Measurements from ENCODE around the gene VPS16.

VPS16 gene

GRCh38 chr20:2840138-2840966 is at the start of gene VPS16, which contains the start of gene PCED1A:
Gene VPS16, plus strand, starts transcription at chr20:2840745. Its CDS starts 30 bp downstream, at chr20:2840775.
Gene PCED1A, minus strand, starts transcription at chr20:2840655. Its CDS starts 743 bp downstream, at chr20:2839912.
- DNase-seq = peak; percentile 89

DNA sequence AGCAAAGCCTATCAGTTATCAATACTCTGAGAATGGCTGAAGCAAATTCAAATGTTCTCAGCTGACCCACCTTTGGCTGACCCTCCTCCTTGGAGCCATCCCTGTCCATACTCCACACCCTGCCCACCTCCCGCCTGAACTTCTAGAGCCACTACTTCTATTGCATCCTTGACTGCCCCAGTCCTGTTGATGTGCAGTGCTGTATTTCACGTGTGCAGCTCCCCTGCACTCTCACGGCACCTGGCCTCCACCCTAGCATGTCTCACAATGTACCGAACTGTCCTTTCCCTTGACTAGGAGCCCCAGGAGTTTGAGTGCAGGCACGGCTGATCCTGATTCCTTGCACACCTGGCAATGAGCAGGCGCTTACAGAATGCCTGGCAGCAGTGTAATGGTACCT is 47.1 kb upstream of the VPS16 start:
- no peak for DNase-seq

GRCh38 chr20:2794202-2794748 is 46.3 kb upstream of the VPS16 start:
- no peak for DNase-seq

DNA sequence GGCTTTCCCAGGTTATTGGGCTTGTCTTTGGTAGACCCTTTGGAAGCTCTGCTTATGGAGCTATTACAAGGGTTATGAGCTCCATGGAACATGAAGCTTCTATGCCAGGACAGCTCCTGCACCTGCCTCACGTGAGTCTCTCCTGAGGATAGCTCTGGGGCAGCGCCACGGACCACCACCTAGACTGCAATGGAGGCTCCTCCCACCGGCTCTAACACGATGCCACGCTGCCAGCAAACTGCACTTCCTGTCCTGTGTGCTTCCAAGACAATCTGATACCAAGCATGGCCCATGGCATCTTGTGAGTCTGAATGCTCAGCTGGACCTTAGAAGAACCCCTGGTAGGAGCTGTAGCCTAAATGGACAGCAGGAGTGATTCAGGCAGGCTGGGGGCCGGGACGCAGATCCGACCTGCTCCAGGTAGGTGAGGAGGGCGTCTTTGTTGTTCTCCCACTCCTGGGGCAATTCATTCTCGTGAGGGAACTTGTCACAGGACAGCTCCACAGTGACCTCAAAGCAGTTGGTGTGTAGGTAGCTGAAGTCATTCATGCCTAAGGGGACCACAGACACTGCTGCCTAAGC is 45.6 kb upstream of the VPS16 start:
- no peak for DNase-seq

GRCh38 chr20:2795451-2795850 is 45.1 kb upstream of the VPS16 start:
- no peak for DNase-seq

GRCh38 chr20:2796011-2796660 is 44.4 kb upstream of the VPS16 start:
- DNase-seq = no peak

DNA sequence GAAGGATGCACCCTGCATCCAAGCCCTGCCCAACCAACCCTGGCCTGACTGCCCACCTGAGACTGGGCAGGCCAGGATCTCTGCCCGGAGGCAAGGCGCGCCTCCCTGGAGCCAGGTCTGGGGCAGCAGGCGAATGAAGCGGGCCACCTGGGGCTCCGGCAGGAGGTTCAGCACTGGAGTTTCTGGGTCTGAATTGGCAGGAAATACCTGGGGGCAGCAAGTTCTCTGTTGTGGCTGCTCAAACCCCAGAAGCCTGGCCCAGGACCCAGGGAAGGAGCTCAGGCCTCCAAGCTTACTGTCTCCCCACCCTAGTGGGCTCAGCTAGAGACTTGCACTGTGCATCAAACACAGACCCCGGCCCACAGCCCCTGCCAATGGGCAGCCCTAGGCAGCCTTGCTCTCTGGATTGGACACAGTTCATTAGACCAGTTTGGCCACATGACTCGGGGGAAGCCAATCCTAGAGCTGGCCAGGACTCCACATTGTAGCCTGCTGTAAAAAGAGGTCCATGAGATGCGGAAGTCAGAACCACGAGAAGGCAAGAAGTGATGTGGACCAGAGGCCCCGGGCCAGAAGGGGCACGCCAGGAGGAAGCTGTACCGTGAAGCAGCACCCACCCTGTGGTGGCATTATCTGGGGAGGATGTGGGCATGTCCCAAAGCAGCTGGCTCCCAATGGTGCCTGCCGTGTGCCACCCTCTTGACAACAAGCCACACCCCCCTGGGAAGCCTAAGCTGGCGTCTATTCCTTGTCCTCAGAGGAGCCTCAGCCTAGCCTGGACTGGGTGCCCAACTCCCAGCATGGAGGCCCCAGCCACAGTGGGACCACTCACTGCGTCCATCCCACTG is 43.2 kb upstream of the VPS16 start:
- DNase-seq = no peak

- DNase-seq = no peak
These were observed 42.3 kb upstream of the VPS16 start for GRCh38 chr20:2798095-2798805.

DNA sequence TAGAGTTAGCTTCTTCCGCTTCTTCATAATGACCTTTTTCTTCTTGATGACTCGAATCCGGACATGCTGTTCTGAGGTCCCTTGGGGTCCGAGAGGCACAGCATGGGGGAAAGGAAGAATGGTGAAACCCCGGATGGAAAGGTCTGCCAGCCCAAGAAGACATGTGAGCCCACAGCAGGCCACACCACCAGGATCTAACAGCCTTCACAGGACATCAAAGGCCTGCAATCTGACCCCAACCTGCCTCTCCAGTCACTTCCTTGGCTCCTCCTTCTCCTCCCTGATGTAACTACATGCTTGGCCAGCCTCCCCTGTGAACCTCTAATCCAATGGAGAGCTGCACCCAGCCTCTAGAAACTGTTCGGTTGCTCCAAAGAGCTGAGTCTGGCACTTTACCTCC is 41.7 kb upstream of the VPS16 start:
- no peak for DNase-seq

DNA sequence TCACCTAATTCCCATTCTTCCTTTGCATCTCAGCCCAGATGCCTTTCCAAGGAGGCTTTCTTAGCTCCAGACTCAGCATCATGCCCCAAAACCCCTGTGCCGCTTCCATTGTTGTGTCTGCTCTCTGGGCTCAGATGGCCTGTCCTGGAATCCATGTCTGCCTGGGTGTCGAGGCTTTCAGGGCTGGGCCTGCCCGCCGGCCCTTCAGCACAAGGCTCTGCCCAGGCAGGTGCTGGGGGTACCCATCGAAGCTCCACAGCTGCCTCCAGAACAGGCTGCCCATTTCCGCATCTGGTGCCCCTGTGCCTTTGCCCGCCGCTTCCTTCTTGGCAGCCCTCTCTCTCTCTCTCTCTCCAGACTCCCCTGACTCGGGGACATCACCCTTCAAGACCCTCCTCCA is 41.3 kb upstream of the VPS16 start:
- DNase-seq = no peak

DNA sequence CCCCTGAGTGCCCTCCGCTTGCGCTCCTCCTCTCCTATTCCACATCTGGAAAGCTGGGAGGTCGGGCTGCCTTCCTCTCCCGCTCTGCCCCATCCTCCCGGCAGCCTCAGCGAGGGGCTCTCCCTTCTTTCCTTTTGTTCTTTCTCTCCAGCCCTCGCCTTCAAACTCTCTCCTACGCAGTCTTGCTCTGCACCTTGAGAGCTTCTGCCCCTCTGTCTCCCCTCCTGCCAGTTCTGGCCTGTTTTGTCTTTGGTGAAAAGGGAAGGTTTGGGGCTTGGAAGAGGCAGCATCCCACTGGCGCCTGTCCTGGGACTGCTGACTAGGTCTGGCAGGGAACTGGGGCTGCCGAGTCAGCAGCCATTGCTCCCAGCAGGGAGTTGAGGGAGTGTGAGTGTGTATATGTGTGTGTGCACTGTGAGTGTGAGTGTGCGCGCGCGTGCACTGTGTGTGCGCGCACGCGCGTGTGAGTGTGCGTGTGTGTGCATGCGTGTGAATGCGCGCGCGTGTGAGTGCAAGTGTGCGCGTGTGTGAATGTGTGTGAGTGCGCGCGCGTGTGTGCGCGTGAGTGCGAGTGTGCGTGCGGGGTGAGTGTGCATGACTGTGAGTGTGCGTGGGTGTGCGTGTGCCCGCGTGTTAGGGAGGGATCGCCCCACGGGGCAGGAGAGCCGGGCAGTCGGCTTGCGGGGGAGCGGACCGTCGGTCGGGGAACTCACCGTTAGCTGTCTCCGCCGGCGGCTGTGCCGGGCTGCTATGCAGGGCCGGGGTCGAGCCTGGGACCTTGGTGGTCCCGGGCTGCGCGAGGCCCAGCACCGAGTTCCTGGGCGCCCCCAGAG is 40.6 kb upstream of the VPS16 start:
- no peak for DNase-seq

- no peak for DNase-seq
These were observed 39.8 kb upstream of the VPS16 start, which contains the start of gene CPXM1 for GRCh38 chr20:2800521-2801285. Gene CPXM1, minus strand, starts transcription at chr20:2800627. Its CDS starts 55 bp downstream, at chr20:2800572.

DNA sequence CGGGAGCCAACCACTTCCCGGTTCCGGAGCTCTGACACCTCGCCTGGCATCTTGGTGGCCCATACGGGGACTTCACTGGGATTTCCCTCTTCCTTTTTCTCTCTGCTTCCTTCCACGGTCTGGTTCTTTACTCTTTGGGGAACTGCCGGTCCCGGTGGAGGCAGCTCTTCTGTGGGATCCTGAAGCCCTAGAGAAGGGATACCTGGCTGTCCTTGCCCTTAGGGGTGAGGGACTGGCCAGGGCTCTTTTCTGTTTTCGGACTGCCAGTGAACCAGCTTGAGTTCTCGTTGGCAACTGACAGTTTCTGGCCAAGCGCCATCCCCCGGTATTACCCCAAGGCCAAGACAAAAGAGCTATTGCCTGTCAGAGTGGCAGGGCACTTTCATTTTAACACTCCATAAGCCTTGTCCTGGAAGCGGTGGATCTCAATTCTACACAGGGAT is 39.2 kb upstream of the VPS16 start:
- DNase-seq = no peak

GRCh38 chr20:2804041-2804828 is 36.3 kb upstream of the VPS16 start:
- DNase-seq = no peak

- DNase-seq = no peak
These were observed 35.5 kb upstream of the VPS16 start for GRCh38 chr20:2804852-2805688.

GRCh38 chr20:2805689-2806350 is 34.7 kb upstream of the VPS16 start:
- DNase-seq = no peak

DNA sequence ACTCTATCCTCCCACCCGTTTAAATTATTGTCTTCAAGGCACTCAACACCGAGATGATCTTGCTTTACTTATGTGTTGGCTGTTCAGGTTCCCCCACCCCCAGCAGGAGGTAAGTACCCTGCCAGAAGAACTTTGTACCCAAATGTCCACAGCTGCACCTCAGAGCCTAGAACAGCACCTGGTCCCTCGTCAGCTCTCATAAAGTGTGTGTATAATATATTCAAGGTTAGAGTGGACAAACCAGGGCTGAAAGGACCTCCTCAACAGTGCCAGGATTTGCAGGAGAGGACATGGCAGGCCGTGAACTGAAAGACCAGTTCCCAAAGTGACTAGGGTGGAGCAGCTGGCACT is 34.2 kb upstream of the VPS16 start:
- DNase-seq = no peak

DNA sequence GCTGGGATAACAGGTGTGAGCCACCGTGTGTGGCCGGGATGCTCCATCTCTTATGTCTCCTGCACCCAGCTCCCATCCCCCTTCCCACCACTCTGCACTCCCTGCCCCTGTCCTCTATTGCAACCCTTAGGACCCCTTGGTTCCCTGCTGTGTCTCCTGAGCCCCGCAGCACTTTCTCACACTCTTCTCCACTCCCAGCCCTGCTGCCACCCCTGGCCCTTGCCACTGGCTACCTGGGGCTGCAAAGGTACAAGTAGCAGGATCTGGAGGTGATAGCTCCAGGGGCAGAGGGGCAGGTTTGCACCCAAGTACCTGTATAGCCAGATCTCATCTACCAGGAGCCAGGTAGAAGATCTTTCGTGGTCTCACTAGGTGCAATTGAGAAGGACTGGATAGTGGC is 33.5 kb upstream of the VPS16 start:
- no peak for DNase-seq
